ENCODE measurements around the gene CDH6. TPM values are rescaled to one million over a fixed set of nuclear protein-coding genes. Genes with fewer than 3 reads are reported as not detected.
A peak's percentile ranks its signal among the peaks of the same experiment; 100 is the strongest.

Gene CDH6
- total RNA-seq, 1 experiment from 2014 or later: not detected

DNA sequence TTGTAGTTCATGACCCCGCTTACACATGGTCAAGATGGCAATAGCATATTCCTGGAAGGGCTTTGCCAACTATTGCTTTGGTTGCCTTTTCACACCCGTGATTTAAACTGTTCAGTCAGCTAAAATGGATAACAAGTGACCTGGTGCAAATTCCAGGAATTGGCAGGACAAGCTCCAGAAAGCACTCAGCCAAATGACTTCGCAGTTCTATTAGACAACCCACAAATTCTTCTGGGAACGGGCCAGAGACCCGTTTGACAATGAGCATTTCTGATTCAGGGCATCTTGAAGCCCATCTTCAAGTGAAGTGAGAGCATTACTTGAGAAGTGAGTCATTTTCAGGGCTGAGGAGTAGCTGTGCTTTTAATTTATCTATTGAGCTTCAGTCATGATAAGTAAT is 173.5 kb downstream of the CDH6 start:
- no peaks in the 10 kb centered on the region for H3F3A ChIP-seq (ENCODE audit: insufficient read depth, low read depth)
- intact Hi-C loops (cut with micrococcal nuclease; ENCODE audit: unreplicated experiment): loop anchor here (2.0 kb wide), 1 partner anchor 20 kb away; no protein-coding TSS in a partner anchor

GRCh38 chr5:31372124-31372523 is 178.6 kb downstream of the CDH6 start:
- Histone ChIP-seq H3K9me2 (ENCODE audit: insufficient read depth) (no peaks in the 10 kb centered on the region), H3K79me2 (ENCODE audit: low read depth) (no peaks in the 10 kb centered on the region), H3K27me3 (ENCODE audit: insufficient read depth, low read depth) (peaks cover 10% of the 10 kb centered on the region; the same call in 1 of the 2 replicates), H3K9me3 (ENCODE audit: insufficient read depth, low read depth) (no peaks in the 10 kb centered on the region; the same call in 1 of the 2 replicates), H3K36me3 (ENCODE audit: low read depth) (no peaks in the 10 kb centered on the region), H3K27ac (no peak overlapping the region), H3K4me3 (no peak overlapping the region), H3K4me2 (no peak overlapping the region), H3F3A (ENCODE audit: insufficient read depth, low read depth) (no peaks in the 10 kb centered on the region), H4K20me1 (ENCODE audit: insufficient read depth) (no peaks in the 10 kb centered on the region), H2AFZ (no peak overlapping the region), H3K4me1 (replicated peaks; ENCODE audit: insufficient read depth) (no peaks in the 10 kb centered on the region)
- DNase-seq: no peak
- CTCF ChIA-PET: no interaction called here
- POLR2A ChIA-PET (ENCODE audit: unreplicated experiment): no interaction called here
- intact Hi-C loops (cut with micrococcal nuclease; ENCODE audit: unreplicated experiment): no loop called here
- BruUV-seq (replicated peaks): no TSS peak
- TF ChIP-seq, protein P1, sequence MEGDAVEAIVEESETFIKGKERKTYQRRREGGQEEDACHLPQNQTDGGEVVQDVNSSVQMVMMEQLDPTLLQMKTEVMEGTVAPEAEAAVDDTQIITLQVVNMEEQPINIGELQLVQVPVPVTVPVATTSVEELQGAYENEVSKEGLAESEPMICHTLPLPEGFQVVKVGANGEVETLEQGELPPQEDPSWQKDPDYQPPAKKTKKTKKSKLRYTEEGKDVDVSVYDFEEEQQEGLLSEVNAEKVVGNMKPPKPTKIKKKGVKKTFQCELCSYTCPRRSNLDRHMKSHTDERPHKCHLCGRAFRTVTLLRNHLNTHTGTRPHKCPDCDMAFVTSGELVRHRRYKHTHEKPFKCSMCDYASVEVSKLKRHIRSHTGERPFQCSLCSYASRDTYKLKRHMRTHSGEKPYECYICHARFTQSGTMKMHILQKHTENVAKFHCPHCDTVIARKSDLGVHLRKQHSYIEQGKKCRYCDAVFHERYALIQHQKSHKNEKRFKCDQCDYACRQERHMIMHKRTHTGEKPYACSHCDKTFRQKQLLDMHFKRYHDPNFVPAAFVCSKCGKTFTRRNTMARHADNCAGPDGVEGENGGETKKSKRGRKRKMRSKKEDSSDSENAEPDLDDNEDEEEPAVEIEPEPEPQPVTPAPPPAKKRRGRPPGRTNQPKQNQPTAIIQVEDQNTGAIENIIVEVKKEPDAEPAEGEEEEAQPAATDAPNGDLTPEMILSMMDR (conservative IDR thresholded peaks at IDR 0.05): no peak
- TF ChIP-seq EZH2 (IDR thresholded peaks at IDR 0.05; ENCODE audit: low read depth): no peak

More for the DNA sequence above, 173.5 kb downstream of the CDH6 start:
- no peak for DNase-seq
- Histone ChIP-seq H3K27me3 (ENCODE audit: insufficient read depth, low read depth) (peaks cover 10% of the 10 kb centered on the region; the same call in 1 of the 2 replicates), H2AFZ (no peak overlapping the region), H3K27ac (no peak overlapping the region), H3K4me2 (no peak overlapping the region), H3K36me3 (ENCODE audit: low read depth) (no peaks in the 10 kb centered on the region), H3K4me1 (replicated peaks; ENCODE audit: insufficient read depth) (no peaks in the 10 kb centered on the region), H3K79me2 (ENCODE audit: low read depth) (no peaks in the 10 kb centered on the region), H4K20me1 (ENCODE audit: insufficient read depth) (no peaks in the 10 kb centered on the region), H3K4me3 (no peak overlapping the region), H3K9me2 (ENCODE audit: insufficient read depth) (no peaks in the 10 kb centered on the region), H3K9me3 (ENCODE audit: insufficient read depth, low read depth) (peaks cover 3% of the 10 kb centered on the region)
- POLR2A ChIA-PET (ENCODE audit: unreplicated experiment): no interaction called here
- CTCF ChIA-PET: no interaction called here
- TF ChIP-seq EZH2 (IDR thresholded peaks at IDR 0.05; ENCODE audit: low read depth): no peak
- TF ChIP-seq, protein P1 (conservative IDR thresholded peaks at IDR 0.05): no peak
- no TSS peak for BruUV-seq (replicated peaks)

- POLR2A ChIA-PET (ENCODE audit: unreplicated experiment): no interaction called here
- CTCF ChIA-PET: no interaction called here
These were observed 182.7 kb downstream of the CDH6 start for GRCh38 chr5:31375999-31376720.

More at GRCh38 chr5:31375999-31376720, 182.7 kb downstream of the CDH6 start:
- Histone ChIP-seq H3K4me3 (no peak overlapping the region), H3K36me3 (ENCODE audit: low read depth) (no peaks in the 10 kb centered on the region), H3K4me2 (no peak overlapping the region), H3K9me2 (ENCODE audit: insufficient read depth) (no peaks in the 10 kb centered on the region), H3K27me3 (ENCODE audit: insufficient read depth, low read depth) (no peaks in the 10 kb centered on the region; the same call in 1 of the 2 replicates), H3K27ac (no peak overlapping the region), H2AFZ (no peak overlapping the region), H3K9me3 (ENCODE audit: insufficient read depth, low read depth) (no peaks in the 10 kb centered on the region), H3K4me1 (replicated peaks; ENCODE audit: insufficient read depth) (no peaks in the 10 kb centered on the region), H3K79me2 (ENCODE audit: low read depth) (no peaks in the 10 kb centered on the region), H4K20me1 (ENCODE audit: insufficient read depth) (no peaks in the 10 kb centered on the region), H3F3A (ENCODE audit: insufficient read depth, low read depth) (no peaks in the 10 kb centered on the region)
- TF ChIP-seq, protein P1 (conservative IDR thresholded peaks at IDR 0.05): no peak
- no peak for TF ChIP-seq EZH2 (IDR thresholded peaks at IDR 0.05; ENCODE audit: low read depth)
- intact Hi-C loops (cut with micrococcal nuclease; ENCODE audit: unreplicated experiment): no loop called here
- peak in 1 of 2 experiments; percentile 16 for DNase-seq
- BruUV-seq (replicated peaks): no TSS peak
